Activated B cell treated with CpG ODN at 0.5 μM for 24 hours (primary cell): ENCODE data around the gene FSIP2. TPM values are rescaled to one million over a fixed set of nuclear protein-coding genes. Genes with fewer than 3 reads are reported as not detected.

Experiments used
- ATAC-seq: fragments of 200-7000 bp; cut with Tn5 transposase; one replicate; pipeline ENCODE4 v1.10.0; 2021; ENCODE audit warnings: low read depth, mild to moderate bottlenecking, moderate library complexity
- CTCF ChIA-PET: fragments of 350-600 bp; sonication (Branson Sonifier 250); formaldehyde crosslinking; loops from one replicate; lab custom pipeline; 2021; ENCODE audit warnings: antibody characterized with exemption; lab: Charles Lee
- POLR2A ChIA-PET: fragments of 350-600 bp; sonication (Branson Sonifier 250); formaldehyde crosslinking; loops from one replicate; lab custom pipeline; 2021; ENCODE audit warnings: antibody characterized with exemption; lab: Charles Lee
- DNase-seq: peaks from one replicate; pipeline ENCODE4 v3.0.0; 2022
- H3K27ac Mint-ChIP-seq: one replicate; pipeline ENCODE4 v1.8.0; 2020; ENCODE audit warnings: mixed read lengths
- H3K27me3 Mint-ChIP-seq: one replicate; pipeline ENCODE4 v1.8.0; 2021; ENCODE audit warnings: mixed read lengths
- H3K36me3 Mint-ChIP-seq: one replicate; pipeline ENCODE4 v1.8.0; 2021; ENCODE audit warnings: low read depth, mixed read lengths
- H3K4me1 Mint-ChIP-seq: one replicate; pipeline ENCODE4 v1.8.0; 2021; ENCODE audit warnings: mixed read lengths
- H3K4me3 Mint-ChIP-seq: one replicate; pipeline ENCODE4 v1.8.0; 2020; ENCODE audit warnings: mild to moderate bottlenecking, mixed read lengths
- H3K9me3 Mint-ChIP-seq: one replicate; pipeline ENCODE4 v1.8.0; 2020; ENCODE audit warnings: mixed read lengths
- CTCF ChIP-seq: fragments of 200-600 bp; IDR thresholded peaks from one replicate; pipeline ENCODE4 v1.8.0; 2022; ENCODE audit warnings: antibody characterized with exemption, mild to moderate bottlenecking
- intact Hi-C: fragments of 100-400 bp; cut with micrococcal nuclease; formaldehyde crosslinking; loops from one replicate; pipeline ENCODE4 v1.15.1; 2024
- total RNA-seq: library from RNA; stranded (reverse); gene quantifications from 2 replicates; pipeline ENCODE4 v1.2.3, GENCODE V29; 2022

Gene FSIP2
- total RNA-seq, 1 donor from 2014 or later, result 0.24 TPM

GRCh38 chr2:185736210-185736609 lies 2.4 kb upstream of the FSIP2 start:
- H3K4me3 Mint-ChIP-seq, result no peak overlapping the region
- peaks cover 11% of the 10 kb centered on the region for H3K27me3 Mint-ChIP-seq
- intact Hi-C loops, result no loop called here
- no peak overlapping the region for H3K27ac Mint-ChIP-seq
- DNase-seq (no peak), ATAC-seq (no peak)
- CTCF ChIA-PET, result no interaction called here
- TF ChIP-seq CTCF, result no peak
- POLR2A ChIA-PET, result no interaction called here
- H3K36me3 Mint-ChIP-seq, result no peaks in the 10 kb centered on the region
- H3K9me3 Mint-ChIP-seq, result peaks cover 4% of the 10 kb centered on the region
- peaks cover 3% of the 10 kb centered on the region for H3K4me1 Mint-ChIP-seq

- Mint-ChIP-seq H3K27me3 (no peaks in the 10 kb centered on the region), H3K36me3 (no peaks in the 10 kb centered on the region), H3K4me1 (no peaks in the 10 kb centered on the region), H3K4me3 (no peak overlapping the region), H3K9me3 (peaks cover 5% of the 10 kb centered on the region), H3K27ac (no peak overlapping the region)
- ATAC-seq, result no peak
- TF ChIP-seq CTCF, result no peak
- CTCF ChIA-PET, result no interaction called here
- POLR2A ChIA-PET, result no interaction called here
- intact Hi-C loops, result no loop called here
- no peak for DNase-seq
Measured at GRCh38 chr2:185745864-185746859, 7.6 kb downstream of the FSIP2 start.

- Mint-ChIP-seq H3K27ac (no peak overlapping the region), H3K36me3 (no peaks in the 10 kb centered on the region), H3K9me3 (no peaks in the 10 kb centered on the region), H3K27me3 (no peaks in the 10 kb centered on the region), H3K4me1 (no peaks in the 10 kb centered on the region), H3K4me3 (no peak overlapping the region)
- DNase-seq (no peak), ATAC-seq (no peak)
- intact Hi-C loops, result no loop called here
- ChIA-PET CTCF (no interaction called here), POLR2A (no interaction called here)
- TF ChIP-seq CTCF, result no peak
Measured at GRCh38 chr2:185757356-185757755, 18.8 kb downstream of the FSIP2 start.

- Mint-ChIP-seq H3K27me3 (no peaks in the 10 kb centered on the region), H3K4me3 (no peak overlapping the region), H3K4me1 (no peaks in the 10 kb centered on the region), H3K9me3 (peaks cover 48% of the 10 kb centered on the region), H3K27ac (no peak overlapping the region), H3K36me3 (no peaks in the 10 kb centered on the region)
- DNase-seq (no peak), ATAC-seq (no peak)
- ChIA-PET POLR2A (no interaction called here), CTCF (no interaction called here)
- intact Hi-C loops, result no loop called here
- TF ChIP-seq CTCF, result no peak
Measured at GRCh38 chr2:185771396-185771795, 32.8 kb downstream of the FSIP2 start.

GRCh38 chr2:185780890-185781289 lies 42.3 kb downstream of the FSIP2 start:
- no peak for ATAC-seq
- Mint-ChIP-seq H3K27me3 (no peaks in the 10 kb centered on the region), H3K36me3 (no peaks in the 10 kb centered on the region), H3K9me3 (no peaks in the 10 kb centered on the region), H3K4me3 (no peak overlapping the region), H3K4me1 (no peaks in the 10 kb centered on the region), H3K27ac (no peak overlapping the region)
- TF ChIP-seq CTCF, result no peak
- no peak for DNase-seq
- POLR2A ChIA-PET, result no interaction called here
- CTCF ChIA-PET, result no interaction called here
- intact Hi-C loops, result no loop called here
